Activated gamma-delta T cell (primary cell): ENCODE data around the gene UNCX.
"Not testable (repeated sequence)": the region's sequence is repeated elsewhere in the genome, so short reads cannot be mapped to it uniquely, and the experiment has no call there.

Source experiments
- DNase-seq: peaks from one replicate; lab custom pipeline; 2025; lab: John Stamatoyannopoulos, UW

Gene UNCX

DNA sequence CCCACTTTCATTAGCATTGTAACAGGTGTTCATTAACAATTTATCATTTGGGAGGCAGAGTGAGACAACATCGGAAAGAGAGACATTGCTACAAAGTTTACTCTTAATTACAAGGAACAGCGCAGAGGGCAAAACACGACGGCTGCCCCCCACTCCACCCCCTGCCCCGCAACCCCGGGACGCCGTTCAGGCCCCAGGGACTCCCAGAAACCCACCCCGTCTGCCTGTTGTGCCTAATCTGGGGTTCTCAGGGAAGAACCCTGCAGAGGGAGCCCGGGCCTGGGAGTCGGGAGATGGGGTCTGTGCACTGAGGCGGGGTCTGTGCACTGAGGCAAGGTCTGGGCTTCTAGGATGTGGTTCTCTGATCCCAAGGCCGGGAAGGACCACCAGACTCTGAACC, 25.2 kb downstream of the UNCX start:
- DNase-seq: no peak

DNA sequence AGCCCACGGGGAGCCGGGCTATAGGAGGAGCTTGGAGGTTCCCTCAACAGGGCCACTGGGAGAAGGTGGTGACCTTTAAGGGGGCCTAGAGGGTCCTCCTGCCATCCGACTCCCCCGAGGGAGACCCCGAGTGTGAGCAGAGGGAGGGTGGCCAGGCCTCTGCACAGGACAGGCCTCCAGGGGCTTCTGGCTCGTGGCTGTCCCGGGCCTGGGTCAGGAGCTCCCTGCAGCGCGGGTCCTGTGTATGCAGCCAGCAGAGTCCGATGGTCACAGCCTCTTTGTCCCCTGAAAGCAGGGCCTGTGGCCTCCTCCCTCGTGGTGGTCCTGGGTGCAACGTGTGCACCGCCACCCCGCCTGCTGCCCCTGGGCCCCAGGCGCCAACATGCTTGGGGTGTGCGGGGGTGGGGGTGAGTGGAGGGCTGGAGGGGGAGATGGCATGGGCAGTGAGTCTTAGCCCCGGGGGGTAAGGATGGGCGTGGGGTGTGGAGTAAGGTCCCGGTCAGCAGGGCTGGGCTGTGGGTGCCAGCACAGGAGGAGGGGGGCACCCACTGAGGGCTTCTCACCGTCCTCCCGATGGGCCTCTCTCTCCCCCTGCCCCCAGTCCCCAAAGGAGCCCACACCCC, 27.1 kb downstream of the UNCX start:
- DNase-seq: no peak

DNA sequence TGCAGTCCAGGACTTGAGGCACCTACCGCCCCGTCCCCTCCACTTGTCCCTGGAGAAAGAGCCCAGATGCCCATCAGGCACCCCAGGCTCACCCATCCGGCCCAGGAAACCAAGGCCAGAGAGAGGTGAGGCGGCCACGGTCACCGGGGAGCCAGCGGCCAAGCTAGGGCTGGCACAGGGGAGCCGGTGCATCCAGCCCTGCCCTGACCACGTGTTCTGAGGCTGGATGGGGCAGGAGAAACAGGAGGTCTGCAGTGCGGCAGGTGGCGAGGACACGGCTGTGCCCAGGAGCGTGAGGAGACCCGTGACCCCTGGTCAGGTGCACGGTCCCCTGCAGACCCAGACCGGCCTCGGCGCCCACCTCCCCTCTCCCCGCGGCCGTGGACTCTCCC, 27.6 kb downstream of the UNCX start:
- DNase-seq: no peak

DNA sequence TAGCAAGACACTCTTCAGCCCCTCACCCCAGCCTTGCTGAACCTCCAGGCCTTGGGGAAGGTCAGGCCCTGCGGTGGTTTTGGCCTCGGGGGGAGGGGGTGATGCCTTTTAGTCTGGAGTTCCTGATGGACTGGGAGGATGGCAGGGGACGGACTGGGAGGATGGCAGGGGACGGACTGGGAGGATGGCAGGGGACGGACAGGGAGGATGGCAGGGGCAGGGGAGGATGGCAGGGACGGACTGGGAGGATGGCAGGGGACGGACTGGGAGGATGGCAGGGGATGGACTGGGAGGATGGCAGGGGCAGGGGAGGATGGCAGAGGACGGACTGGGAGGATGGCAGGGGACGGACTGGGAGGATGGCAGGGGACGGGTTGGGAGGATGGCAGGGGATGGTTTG, 28.4 kb downstream of the UNCX start:
- DNase-seq: not testable (repeated sequence)

DNA sequence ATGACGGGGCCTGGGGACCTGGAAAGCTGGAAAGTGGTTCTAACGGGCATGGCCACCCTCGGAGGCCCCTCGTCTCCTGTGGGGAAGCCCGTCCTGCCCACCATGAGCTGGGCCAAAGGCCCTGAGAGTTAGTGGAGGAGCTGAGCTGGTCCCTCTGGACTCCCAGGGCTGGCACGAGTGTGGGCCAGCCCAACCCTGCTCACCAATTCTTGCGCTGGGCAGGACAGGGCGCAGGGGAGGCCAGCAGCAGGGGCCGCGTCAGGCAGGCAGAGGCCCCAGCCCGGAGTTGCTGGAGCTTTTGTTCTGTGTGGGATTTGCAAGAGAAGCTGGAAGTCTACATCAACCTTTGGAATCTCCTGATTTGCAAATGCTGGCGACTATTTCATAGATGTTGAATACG, 29.8 kb downstream of the UNCX start:
- DNase-seq: no peak

DNA sequence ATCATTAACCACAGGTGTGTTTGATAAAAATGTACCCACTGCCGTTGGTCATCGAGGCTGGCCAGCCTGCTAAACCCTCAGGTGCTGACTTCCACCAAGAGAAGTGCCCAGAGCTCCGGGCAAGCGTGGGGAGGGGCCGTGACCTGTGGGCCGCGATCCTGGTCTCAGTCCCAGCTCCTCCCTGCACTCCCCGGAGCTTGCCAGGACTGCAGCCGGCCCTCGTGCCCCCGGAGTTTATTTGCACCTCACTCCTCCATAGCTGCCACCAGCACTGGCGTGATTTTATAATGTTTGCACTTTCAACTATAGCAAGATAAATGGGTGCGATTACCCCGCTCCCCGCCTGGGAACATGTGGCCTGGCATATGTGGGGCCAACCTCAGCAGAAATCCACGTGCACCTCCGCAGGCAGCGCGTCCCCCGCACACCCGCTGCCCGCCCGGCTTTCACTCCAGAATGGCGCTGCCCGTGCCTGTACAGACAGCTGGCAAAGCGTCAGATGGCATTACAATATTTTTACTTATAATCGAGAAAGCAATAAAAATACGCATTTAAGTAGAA, 30.8 kb downstream of the UNCX start:
- DNase-seq: no peak

DNA sequence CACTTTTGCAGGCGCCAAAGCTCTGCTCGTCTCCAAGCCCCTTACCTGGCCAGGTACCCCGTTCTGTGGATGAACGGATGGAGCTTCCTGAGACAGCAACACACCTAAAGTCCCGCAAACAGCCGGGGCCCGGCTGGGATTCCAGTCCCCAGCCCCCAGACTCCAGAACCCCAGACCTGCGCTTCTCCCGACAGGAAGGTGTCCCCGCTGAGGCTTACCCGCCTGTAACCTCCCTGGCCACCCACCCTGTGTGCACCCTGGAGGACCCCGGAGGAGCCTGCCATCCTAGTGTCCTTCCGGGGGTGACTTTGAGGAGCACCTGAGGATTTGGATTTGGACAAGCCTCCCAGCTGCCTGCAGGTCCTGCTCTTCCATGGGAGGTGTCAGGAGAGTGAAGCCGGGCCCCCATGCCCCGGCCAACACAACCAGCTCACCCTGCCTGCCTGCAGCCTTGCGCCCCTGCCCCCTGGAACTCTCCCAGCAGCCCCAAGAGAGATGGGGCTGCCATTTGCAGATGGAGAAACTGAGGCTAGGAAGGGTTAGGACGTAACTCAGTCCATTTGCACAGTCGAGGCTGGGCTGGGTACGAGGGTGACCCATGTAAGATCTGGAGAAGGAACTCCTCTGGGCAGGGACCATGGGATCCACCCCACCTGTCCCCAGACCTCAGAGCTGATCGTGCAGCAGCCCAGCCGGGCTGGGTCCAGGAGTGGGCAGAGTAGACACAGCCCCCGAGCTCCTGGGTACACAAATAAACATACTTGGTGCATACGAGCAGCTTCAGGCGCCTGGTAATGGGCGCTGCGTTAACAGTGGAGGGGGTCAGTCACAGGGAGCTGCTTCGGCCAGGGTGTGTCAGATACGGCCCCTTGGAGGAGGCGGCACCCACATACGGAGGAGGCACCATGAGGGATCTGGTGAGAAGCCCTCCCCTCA, 31.9 kb downstream of the UNCX start:
- DNase-seq: no peak

DNA sequence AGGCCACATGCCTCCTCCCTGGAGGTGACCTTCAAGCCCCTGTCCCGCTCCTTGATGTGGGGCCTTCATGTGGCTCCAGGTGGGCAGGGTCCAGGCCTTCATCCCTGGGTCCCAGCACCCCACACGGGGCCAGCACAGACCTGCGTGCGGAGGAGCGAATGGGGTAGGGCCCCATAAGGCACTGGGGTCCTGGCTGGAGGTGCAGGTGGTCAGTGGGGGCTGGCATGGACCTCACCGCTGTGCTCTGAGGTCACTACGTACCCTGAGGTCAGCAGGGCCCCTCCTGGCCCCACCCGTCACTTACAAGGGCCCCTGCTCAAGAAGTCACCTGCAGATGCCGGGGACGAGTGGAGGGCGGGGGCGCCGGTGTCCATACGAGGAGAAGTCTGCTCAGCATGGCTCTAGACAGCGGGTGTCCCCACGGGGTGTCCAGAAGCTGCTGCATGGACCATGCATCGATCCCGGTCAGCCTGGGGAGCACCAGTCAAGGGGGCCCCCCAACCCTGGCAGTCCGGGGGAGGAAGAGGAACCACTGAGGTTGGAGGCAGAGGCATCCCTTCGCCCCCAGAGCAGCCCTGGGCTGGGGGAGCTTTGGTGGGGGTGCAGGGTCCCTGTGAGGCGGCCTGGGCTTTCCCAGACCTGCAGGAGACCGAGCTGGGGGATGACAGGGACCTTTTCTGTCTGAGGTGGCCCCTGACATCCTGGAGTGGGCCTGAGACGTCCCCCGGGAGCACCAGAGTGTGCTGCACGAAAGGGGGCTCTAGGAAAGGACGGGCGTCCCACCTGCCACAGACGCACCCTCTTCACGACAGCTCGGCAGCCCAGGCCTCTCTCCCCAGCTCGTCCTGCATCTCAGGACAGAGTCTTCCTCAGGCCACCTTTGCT, 34.6 kb downstream of the UNCX start:
- DNase-seq: no peak

DNA sequence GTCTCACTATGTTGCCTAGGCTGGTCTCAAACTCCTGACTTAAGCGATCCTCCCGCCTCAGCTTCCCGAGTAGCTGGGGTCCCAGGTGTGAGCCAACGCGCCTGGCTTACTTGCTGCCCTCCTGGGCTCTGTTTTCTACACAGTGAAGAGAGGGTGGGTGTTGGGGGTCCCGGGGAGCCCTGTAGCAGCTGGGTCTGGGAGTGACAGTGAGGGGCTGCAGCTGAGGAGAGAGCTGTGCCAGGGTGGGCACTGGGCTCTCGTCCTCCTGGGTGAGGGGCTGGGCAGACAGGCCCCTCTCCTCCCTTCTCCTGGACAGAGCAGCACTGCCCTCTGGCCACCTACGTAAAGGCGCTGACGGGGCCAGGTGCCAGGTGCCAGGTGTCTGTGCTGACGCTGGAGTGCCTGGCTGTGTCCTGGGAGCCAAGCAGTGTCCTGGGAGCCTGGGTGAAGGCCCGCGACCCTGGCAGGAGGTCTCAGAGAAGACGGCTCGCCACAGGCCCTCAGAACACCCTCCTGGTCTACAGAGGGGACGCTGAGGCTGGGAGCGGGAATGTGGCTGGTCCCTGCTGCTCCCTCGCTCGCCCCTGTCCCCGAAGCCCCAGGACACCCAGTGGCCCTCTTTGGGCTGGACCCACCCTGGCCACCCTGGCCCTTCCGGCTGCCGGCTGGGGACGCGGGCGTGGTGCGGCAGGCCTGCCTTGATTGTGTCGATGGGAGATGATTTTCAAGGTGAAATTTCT, 35.6 kb downstream of the UNCX start:
- no peak for DNase-seq

DNA sequence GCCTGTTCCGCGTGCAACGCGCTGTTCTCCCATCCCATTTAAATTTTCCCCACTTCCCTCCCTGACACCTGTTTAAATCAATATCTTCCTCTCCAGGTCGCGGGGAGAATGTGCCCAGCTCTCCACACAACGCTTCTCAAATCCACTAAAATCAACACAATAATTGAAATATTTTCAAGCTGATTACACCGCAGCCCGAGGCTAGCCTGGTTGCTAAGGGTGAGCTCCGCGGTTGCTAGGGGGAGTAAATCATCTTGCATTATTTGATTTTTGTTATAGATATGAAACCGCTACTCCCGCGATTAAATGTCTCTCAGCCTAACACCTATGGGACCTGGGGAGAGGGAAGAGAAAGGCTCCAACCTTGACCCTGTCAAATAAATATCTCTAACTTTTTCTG, 36.2 kb downstream of the UNCX start:
- no peak for DNase-seq

DNA sequence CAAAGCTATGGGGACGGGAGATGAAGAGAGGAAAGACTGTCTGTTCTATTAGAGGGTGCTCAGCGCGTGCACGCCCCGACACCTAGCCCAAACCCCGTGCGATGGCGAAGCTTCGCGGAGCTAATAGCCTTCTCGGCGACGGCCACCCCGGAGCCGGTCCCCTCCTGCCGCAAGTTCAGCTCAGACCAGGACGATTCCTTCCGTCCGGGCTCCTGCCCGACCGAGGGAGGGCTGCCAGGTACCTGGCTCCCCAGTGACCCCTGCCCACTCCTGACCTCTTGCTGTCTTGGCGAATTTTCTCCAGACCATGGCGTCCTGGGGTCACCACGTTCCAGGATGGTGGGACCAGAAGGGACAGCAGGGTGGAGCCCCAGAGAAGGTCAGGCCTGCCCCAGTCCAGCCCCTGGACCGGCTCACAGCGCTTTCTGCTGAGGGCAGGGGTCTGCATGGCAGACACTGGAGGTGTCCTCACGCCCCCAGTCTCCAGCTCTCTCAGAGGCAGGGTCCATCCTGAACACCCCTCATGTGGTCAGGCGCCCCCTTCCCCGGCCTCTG, 36.7 kb downstream of the UNCX start:
- DNase-seq: no peak

DNA sequence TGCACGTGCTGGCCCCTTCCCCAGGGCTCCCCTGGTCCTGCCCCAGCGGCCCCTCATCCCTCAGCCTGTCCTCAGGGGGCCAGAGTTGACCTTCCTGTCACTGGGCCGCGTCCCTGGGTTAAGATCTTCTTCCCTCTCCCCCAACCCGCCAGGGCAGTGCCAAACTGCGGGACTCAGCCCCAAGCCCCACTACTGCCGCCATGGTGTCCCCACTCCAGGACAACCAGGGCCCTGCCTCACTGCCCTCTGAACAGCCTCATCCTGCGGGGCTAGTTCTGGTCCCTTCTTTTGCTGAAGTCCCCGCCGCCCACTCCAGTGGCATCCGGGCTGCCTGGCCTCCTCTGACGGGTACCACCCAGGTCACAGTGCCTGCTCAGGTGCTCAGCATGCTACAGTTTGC, 37.5 kb downstream of the UNCX start:
- DNase-seq: no peak

DNA sequence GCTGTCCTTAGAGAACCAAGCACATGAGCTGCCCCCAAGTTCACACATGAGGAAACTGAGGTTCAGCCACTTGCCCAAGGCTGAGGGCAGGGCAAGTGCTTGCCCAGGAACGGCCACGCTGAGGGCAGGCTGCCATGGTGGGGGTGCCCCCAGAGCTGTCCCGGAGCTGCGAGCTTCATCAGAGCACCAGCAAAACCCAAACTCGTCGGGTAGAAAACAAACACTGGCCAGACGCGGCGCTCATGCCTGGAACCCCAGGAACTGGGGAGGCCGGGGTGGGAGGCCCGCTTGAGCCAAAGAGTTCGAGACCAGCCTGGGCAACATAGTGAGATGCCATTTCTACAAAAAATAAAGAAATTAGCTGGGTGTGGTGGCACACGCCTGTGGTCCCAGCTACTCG, 38.4 kb downstream of the UNCX start:
- no peak for DNase-seq

DNA sequence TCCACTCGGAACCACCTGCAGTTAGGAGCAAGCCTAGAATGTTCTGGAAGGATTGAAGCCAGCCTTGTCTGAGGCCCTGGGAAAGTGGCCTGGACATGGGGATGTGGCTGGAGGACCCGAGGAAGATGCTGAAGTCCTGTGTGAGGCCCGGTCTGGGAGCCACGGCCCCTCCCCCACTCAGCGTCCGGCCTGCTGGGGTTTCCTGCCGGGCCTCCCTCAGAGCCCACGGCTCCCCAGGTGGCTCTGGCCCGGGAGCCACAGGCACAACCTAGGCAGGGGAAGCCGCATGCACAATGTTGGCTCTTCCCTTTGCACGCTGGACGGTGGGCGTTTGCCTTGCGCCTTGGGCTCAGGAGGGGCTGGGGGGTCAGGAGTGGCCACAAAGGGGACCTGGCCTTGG, 39.0 kb downstream of the UNCX start:
- DNase-seq: no peak

DNA sequence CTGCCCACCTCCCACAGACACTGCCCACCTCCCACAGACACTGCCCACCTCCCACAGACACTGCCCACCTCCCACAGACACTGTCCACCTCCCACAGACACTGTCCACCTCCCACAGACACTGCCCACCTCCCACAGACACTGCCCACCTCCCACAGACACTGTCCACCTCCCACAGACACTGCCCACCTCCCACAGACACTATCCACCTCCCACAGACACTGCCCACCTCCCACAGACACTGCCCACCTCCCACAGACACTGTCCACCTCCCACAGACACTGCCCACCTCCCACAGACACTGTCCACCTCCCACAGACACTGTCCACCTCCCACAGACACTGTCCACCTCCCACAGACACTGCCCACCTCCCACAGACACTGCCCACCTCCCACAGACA, 39.5 kb downstream of the UNCX start:
- DNase-seq: not testable (repeated sequence)

DNA sequence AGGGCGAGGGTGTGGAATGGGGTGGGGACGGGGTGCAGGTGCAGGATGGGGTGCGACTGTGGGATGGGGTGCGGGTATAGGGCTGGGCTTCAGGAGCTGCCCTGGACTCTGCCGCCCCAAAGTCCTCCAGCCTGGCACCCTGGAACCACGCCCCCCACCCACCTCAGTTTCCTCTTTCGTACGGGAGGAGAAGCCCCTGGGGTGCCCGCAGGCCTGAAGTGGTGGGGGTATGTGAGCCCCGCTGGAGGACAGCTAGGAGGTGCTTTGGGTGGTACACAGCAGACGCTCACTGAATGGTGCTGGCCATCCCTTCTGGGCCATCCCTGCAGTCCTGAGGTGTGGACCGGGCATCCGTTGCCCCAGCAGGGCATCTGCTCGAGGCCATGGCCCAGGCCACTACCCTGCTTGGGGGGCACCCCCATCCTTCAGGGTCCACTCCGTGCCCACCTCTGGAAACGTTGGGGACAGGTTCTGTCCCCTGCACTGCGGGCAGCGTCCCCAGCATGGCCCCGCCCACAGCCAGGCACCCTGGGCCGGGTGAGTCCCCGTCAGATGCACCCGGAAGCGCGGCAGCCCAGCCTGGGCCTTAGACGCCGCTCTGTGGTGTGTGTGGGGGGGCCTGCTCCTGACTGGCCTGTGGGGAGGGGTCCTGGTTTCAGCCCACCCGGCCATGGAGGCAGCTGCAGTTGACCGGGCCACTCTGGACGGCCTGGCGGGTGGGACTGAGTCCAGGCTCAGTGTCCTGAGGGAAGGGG, 41.6 kb downstream of the UNCX start:
- DNase-seq: no peak

DNA sequence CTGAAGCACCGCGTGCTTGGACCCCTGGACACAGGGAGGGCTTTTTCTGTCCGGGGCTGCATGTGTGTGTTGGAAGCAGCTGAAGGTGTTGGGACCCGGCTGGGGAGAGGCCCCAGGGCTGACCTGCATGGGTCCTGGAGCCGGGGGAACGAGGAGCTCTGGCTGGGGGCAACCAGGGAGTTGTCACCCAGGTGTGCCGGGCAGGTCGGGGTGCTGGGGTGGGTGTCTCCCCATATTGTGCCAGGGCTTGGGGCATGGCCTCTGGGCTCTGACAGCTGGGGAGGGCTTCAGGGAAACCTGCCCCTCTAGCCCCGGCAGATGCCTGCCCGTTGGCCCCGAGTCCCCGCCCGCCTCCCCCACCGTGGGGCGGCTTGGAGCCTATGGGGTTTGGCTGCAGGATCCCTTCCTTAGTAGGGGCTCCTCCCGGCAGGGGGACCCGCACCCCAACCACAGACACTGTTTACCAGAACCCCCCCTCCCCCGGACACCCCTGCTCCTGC, 42.3 kb downstream of the UNCX start:
- DNase-seq: no peak

DNA sequence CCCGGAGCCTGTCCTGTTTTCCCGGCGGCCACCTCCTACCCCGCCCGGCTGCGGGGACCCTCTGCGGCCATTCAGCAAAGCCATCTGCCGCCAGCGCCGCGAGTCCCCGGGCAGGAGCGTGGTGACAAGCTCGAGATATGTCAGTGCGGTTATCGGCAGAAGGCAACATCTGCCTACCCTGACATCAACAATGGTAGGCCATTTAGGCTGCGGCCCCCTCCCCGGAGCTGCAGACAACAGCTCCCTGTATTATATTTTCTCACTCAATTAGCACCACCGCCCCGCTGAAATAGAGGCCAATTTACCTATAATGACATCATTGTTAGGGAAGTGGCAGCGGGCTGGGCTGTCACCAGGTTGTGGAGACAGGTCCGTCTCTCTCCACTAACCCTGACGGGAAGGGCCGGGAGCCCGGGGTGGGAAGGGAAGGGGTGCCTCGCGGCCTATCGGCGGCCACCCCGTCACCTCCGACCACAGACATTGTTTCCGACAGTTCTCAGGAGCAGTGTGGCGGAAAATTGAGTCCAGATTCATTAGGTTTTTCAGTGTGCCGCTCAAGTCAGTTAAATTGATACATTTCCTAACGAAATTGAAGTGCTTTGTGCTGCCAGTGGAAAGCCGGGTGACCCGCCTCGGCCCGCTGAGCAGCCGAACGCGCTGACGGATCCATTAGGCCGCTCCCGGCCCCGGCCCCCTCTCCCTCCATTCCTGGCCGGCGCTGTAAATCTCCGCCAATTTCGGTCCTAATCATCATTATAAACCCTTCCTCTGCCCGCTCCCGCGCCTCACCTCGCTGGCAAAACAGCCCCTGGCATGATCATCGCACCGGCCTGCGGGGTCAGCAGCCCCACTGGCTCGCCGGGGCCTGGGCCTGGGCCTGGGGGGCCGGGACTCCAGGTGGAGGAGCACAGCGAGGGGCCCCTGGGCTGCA, 43.0 kb downstream of the UNCX start:
- DNase-seq: no peak

DNA sequence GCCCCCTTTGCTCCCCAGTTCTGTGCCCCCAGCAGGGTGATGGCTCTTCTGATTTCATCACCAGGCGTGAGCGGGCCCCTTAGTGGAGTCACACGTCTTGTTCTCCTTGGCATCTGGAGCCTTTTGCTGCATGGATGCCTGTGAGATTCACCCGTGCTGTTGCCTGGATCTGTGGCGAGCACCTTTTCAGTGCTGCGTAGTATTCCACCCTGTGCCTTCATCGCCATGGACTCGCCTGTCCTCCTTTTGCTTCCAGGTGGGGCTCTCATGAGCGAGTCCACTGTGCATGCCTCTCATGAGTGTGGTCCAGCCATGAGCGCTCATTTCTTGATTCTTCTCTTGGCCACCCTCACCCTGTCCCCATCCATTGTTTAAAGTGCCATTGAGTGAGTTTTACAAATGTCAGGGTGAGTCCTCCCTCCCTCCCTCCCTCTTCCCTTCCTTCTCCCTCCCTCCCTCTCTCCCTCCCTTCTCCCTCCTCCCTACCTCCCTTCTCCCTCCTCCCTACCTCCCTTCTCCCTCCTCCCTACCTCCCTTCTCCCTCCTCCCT, 44.0 kb downstream of the UNCX start:
- DNase-seq: no peak
